ENCODE results near the gene MED31. TPM values are rescaled to one million over a fixed set of nuclear protein-coding genes. Genes with fewer than 3 reads are reported as not detected.
"Not testable (repeated sequence)": the region's sequence is repeated elsewhere in the genome, so short reads cannot be mapped to it uniquely, and the experiment has no call there.

MED31 gene
- total RNA-seq, 4 donors from 2014 or later = 5.5 to 9.9 (median 8.2) TPM

GRCh38 chr17:6670571-6670970, 19.2 kb upstream of the MED31 start:
- no peak for TF ChIP-seq CTCF (IDR thresholded peaks at IDR 0.05)
- ATAC-seq (ENCODE audit: low FRiP score) (no peak), DNase-seq (ENCODE audit: low spot score) (no peak)

GRCh38 chr17:6669479-6670212, 18.2 kb upstream of the MED31 start:
- TF ChIP-seq CTCF (IDR thresholded peaks at IDR 0.05) = no peak
- ATAC-seq (ENCODE audit: low FRiP score) (no peak), DNase-seq (ENCODE audit: low spot score) (no peak)

GRCh38 chr17:6668727-6669425, 17.5 kb upstream of the MED31 start:
- DNase-seq (ENCODE audit: low spot score) (no peak), ATAC-seq (ENCODE audit: low FRiP score) (no peak)
- TF ChIP-seq CTCF (IDR thresholded peaks at IDR 0.05) = no peak

GRCh38 chr17:6668219-6668618, 16.8 kb upstream of the MED31 start:
- ATAC-seq (ENCODE audit: low FRiP score) (no peak), DNase-seq (ENCODE audit: low spot score) (no peak)
- no peak for TF ChIP-seq CTCF (IDR thresholded peaks at IDR 0.05)

GRCh38 chr17:6667516-6667915, 16.1 kb upstream of the MED31 start:
- no peak for DNase-seq (ENCODE audit: low spot score)
- TF ChIP-seq CTCF (IDR thresholded peaks at IDR 0.05) = no peak
- no peak for ATAC-seq (ENCODE audit: low FRiP score)

GRCh38 chr17:6666557-6666956, 15.2 kb upstream of the MED31 start:
- no peak for DNase-seq (ENCODE audit: low spot score)
- no peak for ATAC-seq (ENCODE audit: low FRiP score)
- TF ChIP-seq CTCF (IDR thresholded peaks at IDR 0.05) = no peak

- DNase-seq (ENCODE audit: low spot score) (no peak), ATAC-seq (ENCODE audit: low FRiP score) (peak; percentile 86)
- TF ChIP-seq CTCF (IDR thresholded peaks at IDR 0.05) = peak in 1 of 3 donors; percentile 39
Measured at GRCh38 chr17:6666077-6666521, 14.7 kb upstream of the MED31 start.

GRCh38 chr17:6663200-6663599, 11.8 kb upstream of the MED31 start:
- ATAC-seq (ENCODE audit: low FRiP score); DNase-seq (ENCODE audit: low spot score): not testable (repeated sequence)
